Sigmoid colon (tissue), 4 donors: Measurements from ENCODE around the gene SMIM13.

Experiments
- CTCF ChIP-seq, 4 experiments: fragments of 450-650 bp in 3 of 4; fragments of 200-600 bp in 1 of 4; IDR thresholded peaks; one replicate each; pipeline ENCODE4 v1.5.1; 2016 to 2019; ENCODE audit warnings: antibody characterized with exemption in 4 of 4, mild to moderate bottlenecking in 3 of 4, moderate library complexity in 2 of 4
- POLR2AphosphoS5 ChIP-seq, 4 donors: sonication (generic); formaldehyde crosslinking; IDR thresholded peaks; one replicate each; pipeline ENCODE4 v1.6.1; 2017; ENCODE audit warnings: antibody characterized with exemption in 4 of 4

- TF ChIP-seq CTCF (IDR thresholded peaks at IDR 0.05) (no peak), POLR2AphosphoS5 (IDR thresholded peaks at IDR 0.05) (no peak)
Observed at GRCh38 chr6:11151488-11151887, 57.9 kb downstream of the SMIM13 start.
